Cerebellar cortex (tissue), 1 donor: ENCODE measurements around the gene RTCA.
"Not testable (repeated sequence)": the region's sequence is repeated elsewhere in the genome, so short reads cannot be mapped to it uniquely, and the experiment has no call there.

Experiments used
- DNase-seq: peaks from one replicate; pipeline ENCODE4 v3.0.0-alpha.2; 2015; ENCODE audit warnings: low spot score

Gene RTCA

DNA sequence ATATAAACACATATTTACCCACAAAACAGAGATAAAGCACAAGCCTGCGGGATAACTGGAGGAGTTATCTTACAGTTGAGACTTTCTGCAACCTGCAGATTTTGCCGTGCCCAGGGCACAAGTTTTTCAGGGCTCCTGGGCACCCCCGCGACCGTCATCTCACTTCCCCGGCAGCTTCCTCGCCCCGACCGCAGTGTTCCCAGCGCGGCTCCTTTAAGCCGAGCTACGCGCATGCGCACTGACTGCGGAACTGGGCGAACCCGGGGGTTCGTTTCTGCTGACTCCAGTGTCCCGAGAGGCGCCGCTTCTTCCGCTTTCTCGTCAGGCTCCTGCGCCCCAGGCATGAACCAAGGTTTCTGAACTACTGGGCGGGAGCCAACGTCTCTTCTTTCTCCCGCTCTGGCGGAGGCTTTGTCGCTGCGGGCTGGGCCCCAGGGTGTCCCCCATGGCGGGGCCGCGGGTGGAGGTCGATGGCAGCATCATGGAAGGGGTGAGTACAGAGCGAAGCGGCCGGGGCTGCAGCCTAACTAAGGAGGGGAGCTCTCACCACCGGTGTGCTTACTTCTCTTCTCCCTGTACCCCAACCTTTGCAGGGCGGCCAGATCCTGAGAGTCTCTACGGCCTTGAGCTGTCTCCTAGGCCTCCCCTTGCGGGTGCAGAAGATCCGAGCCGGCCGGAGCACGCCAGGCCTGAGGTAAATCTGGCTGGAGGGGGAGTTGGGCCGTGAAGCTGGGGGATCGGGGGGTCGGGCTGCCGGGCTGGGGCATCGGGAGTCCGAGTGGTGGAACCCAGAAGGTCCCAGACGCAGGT is at the start of gene RTCA:
Gene RTCA, plus strand, starts transcription at position 286 of the 810 bp plus-strand sequence. Its CDS starts 160 bp downstream, at position 446.
- peak; percentile 93 for DNase-seq

- no peak for DNase-seq
These were observed 48.2 kb upstream of the RTCA start for GRCh38 chr1:100217834-100218233.

GRCh38 chr1:100219457-100219856 is 46.6 kb upstream of the RTCA start:
- no peak for DNase-seq

- no peak for DNase-seq
These were observed 46.1 kb upstream of the RTCA start for GRCh38 chr1:100219883-100220282.

- no peak for DNase-seq
These were observed 43.6 kb upstream of the RTCA start for GRCh38 chr1:100222428-100222827.

- DNase-seq, result no peak
These were observed 36.2 kb upstream of the RTCA start for GRCh38 chr1:100229681-100230443.

- DNase-seq, result no peak
These were observed 35.3 kb upstream of the RTCA start for GRCh38 chr1:100230765-100231164.

DNA sequence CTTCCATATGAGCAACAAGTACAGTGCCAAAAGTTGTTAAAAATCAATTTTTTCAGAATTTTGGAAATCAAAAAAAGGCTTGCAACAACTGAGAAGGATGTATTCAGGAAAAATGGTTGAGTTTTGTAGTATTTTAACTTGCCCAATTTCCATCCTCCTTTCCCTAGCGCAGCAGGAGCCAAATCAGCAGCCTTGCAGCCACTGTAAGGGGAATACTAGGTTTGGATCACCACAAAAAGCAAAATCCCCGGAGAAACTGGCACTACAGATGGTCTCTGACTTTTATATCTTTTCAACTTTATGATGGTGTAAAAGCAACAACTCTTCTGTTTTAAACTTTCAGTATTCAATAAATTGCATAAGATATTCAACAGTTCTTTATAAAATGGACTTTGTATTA is 34.3 kb upstream of the RTCA start:
- DNase-seq, result no peak

- no peak for DNase-seq
These were observed 33.9 kb upstream of the RTCA start for GRCh38 chr1:100232156-100232555.

- DNase-seq, result not testable (repeated sequence)
These were observed 32.5 kb upstream of the RTCA start for GRCh38 chr1:100233566-100233965.

DNA sequence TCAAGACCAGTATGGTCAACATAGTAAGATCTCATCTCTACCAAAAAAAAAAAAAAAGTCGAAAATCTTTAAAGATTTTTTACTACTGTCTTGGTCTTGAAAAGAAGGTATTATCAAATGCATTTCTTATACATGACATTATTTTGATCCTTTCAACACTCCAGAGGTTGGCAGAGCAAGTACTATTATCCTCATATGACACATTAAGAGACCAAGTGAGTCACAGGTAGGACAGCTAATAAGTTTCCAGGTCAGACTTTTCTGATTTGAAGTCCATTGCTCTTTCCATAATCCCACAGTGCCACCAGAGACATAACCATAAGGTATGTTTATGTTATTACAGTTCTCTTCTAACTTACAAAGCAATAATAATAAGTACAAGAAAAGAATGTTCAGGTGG is 31.6 kb upstream of the RTCA start:
- DNase-seq, result no peak

- no peak for DNase-seq
These were observed 28.9 kb upstream of the RTCA start for GRCh38 chr1:100237091-100237490.

GRCh38 chr1:100239961-100240360 is 26.1 kb upstream of the RTCA start:
- no peak for DNase-seq

- no peak for DNase-seq
These were observed 25.4 kb upstream of the RTCA start for GRCh38 chr1:100240631-100241030.

DNA sequence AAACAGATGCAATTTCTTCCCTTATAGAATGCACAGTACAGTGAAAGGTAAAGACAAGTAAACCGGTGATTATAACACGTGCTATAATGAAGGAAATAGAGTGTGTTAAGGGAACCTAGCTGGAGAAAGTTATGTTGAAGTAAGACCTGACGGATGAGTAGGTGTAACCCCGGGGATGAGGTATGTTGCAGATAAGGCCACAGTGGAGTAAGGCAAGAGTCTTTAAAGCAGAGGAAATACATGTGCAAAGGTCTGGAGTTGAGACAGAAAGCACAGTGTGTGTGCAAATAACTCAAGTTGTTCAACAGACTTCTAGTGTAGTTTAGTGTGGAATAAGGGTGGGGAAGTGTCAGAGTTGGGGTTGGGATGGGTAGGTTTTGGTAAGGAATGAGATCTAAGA is 19.3 kb upstream of the RTCA start:
- DNase-seq, result no peak

DNA sequence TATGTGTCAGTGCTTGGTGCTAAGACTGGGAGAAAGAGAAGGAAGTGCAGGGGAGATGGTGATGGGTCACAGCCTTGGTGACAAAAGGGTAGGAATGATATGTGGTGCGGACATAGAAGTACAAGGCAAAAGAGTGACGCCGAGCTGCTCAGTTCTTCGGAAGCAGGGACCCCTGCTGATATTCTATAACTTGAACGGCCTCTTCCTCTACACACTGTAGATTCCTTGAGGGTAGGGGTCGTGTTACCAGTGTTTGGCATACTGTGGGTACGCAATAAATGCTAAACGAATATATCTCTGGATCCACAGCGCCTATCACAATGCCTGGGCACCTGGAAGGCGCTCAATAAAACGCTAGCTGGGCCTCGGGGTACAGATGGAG is 16.9 kb upstream of the RTCA start:
- DNase-seq, result peak; percentile 10

- peak; percentile 99 for DNase-seq
These were observed 16.3 kb upstream of the RTCA start, which contains the start of gene DBT for GRCh38 chr1:100249537-100250257. DBT (minus strand) TSS chr1:100249834; CDS start chr1:100249820, 14 bp downstream.

GRCh38 chr1:100250264-100250663 is 15.8 kb upstream of the RTCA start:
- DNase-seq, result peak; percentile 28

- DNase-seq, result no peak
These were observed 15.2 kb upstream of the RTCA start for GRCh38 chr1:100250807-100251206.

DNA sequence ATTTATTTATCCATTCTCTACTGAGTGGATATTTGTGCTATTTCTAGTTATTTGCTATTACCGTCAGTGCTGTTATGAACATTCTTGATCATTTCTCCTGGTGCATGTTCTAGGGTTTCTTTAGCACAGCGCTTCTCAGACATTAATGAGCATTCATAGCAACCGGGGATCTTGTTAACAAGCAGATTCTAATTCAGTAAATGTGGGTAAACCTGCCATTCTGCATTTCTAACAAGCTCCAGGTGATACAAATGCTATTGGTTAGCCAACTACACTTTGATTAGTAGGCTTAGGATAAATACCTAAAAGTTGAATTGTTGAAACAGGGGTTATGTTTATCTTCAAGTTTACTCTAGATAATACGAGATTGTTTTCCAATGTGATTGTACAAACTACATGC is 13.1 kb upstream of the RTCA start:
- no peak for DNase-seq

DNA sequence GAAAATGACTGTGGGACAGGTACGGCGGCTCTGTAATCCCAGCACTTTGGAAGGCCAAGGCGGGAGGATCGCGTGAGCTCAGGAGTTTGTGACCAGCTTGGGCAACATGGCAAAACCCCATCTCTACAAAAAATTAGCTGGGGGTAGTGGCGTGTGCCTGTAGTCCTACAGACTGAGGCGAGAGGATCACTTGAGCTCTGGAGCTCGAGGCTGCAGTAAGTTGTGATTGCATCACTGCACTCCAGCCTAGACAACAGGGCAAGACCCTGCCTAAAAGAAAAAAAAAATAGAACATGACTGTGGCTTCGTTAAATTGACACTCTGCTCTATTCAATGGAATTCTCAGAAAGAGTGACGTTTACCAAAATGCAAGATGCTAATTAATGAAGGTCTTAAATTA is 12.5 kb upstream of the RTCA start:
- no peak for DNase-seq

- DNase-seq, result not testable (repeated sequence)
These were observed 9.7 kb upstream of the RTCA start for GRCh38 chr1:100256273-100256672.

DNA sequence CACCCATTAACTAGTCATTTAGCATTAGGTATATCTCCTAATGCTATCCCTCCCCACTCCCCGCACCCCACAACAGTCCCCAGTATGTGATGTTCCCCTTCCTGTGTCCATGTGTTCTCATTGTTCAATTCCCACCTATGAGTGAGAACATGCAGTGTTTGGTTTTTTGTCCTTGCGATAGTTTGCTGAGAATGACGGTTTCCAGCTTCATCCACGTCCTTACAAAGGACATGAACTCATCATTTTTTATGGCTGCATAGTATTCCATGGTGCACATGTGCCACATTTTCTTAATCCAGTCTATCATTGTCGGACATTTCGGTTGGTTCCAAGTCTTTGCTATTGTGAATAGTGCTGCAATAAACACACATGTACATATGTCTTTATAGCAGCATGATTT is 7.6 kb upstream of the RTCA start:
- not testable (repeated sequence) for DNase-seq
